Pancreas (tissue), 10 donors: Measurements from ENCODE around the gene CDK6. TPM values are rescaled to one million over a fixed set of nuclear protein-coding genes. Genes with fewer than 3 reads are reported as not detected.

Experiments used
- ATAC-seq, 4 donors: fragments of 200-7000 bp; cut with Tn5 transposase; one replicate each; pipeline versions ENCODE4 v1.8.0 to v1.9.1; 2020; ENCODE audit warnings: mild to moderate bottlenecking in 4 of 4, moderate library complexity in 4 of 4
- DNase-seq, 6 donors: peaks; one replicate each; pipeline ENCODE4 v3.0.0-alpha.2; 2020
- FAIRE-seq: peaks from 2 replicates; lab custom pipeline; 2012; peaks lifted over from hg19 to GRCh38; lab: Jason Lieb, UNC
- H3K27ac ChIP-seq, 4 donors: fragments of 200-600 bp; sonication (generic); 1 replicate in 3 of 4; 2 replicates in 1 of 4; pipeline versions ENCODE4 v1.5.0 to v1.8.0; 2020
- H3K27me3 ChIP-seq, 4 donors: fragments of 200-600 bp; one replicate each; pipeline ENCODE4 v1.8.0; 2021
- H3K36me3 ChIP-seq, 3 donors: fragments of 200-600 bp; sonication (generic) in 1 of 3; one replicate each; pipeline versions ENCODE4 v1.5.0 to v1.8.0; 2020 to 2021
- H3K4me1 ChIP-seq, 3 donors: fragments of 200-600 bp; one replicate each; pipeline ENCODE4 v1.8.0; 2021
- H3K4me3 ChIP-seq, 4 donors: fragments of 200-600 bp; sonication (generic) in 2 of 4; one replicate each; pipeline versions ENCODE4 v1.5.0 to v1.8.0; 2020 to 2021
- H3K9me3 ChIP-seq, 4 donors: fragments of 200-600 bp; one replicate each; pipeline ENCODE4 v1.8.0; 2021
- WGBS, 2 donors: extraction: QIAGEN DNeasy Blood & Tissue Kit; methylation state at CpG; one replicate each; pipeline ENCODE4 v1.1.7; 2013; 5-methylcytosine and 5-hydroxymethylcytosine counted together
- intact Hi-C, 3 donors: fragments of 100-400 bp; cut with DNase I; formaldehyde crosslinking; loops; one replicate each; pipeline versions ENCODE4 v1.11.1 to v1.14.2; 2022
- polyA plus RNA-seq, 2 donors: library from polyadenylated mRNA; stranded (reverse); fragments of 200-250 nt; gene quantifications; one replicate each; pipeline ENCODE4 v1.2.3, GENCODE V29; 2013
- total RNA-seq, 6 donors: library from RNA; stranded (reverse); fragmentation: NEBNext Ultra II Directional in 4 of 6; extraction: Animal tissue kit (Norgen Biotek cat#: 25700) in 4 of 6; gene quantifications; one replicate each; pipeline versions ENCODE4 v1.2.1 to v1.2.4, GENCODE V29; 2021 to 2023
- TF ChIP-seq, protein P1 (sequence below), 4 donors: fragments of 200-600 bp; sonication (generic) in 3 of 4; IDR thresholded peaks; one replicate each; pipeline versions ENCODE4 v1.5.0 to v1.8.0; 2021; ENCODE audit warnings: antibody characterized with exemption in 4 of 4
- donor health status: healthy with polysubstance abuse.
- donor health status: DM: no; HTN: no; CAD: no; lungs with moderate emphysema.
- donor health status: DM: no; HTN: no; CAD: no.
- donor health status: control.
- donor health status: control.
- donor health status: Bipolar disorder and iron deficiency.
- donor health status: DM: yes; HTN: yes; CAD: no.
- donor health status: DM: no; HTN: no; CAD: no.
- donor health status: DM: no; HTN: no; CAD: no.
- donor health status: DM: yes; HTN: yes; CAD: no.

The CDK6 gene
- total and polyA plus RNA-seq, 8 donors, result 2.4 to 33.4 (median 18.7) TPM

DNA sequence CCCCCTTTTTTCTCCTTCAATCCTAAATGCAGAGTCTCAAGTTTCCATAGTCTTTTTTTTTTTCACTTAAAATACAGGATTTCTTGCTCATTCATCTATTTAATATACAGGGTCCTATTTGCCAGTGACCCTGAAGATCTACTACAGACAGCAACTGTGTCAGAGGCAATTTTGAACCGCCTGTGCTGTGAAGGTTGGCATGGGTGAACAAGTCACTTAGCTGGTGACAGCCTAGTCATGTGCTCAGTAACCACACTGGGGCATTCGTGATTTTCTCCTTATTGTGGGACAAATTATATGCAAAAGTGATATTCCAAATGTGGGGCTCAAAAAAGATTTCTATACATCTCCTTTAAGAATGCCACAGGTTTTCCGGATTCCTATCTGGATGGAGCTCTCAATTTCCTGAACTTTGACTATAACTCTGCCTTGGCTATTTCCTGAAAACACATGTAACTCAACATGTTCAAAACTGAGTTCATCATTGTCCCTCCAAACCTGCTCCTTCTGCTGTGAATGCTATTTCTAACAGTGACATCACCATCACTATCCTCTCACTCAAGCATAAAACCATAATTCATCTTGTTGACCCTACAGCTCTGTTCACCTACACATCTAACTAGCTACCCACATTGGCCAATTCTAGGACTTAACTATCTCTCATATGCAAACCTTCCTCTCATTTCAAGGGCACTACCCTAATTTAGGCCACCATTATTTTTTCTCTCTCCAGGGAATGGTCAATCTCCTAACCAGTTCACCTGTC lies 36.7 kb downstream of the CDK6 start:
- intact Hi-C loops, result no loop called here
- Histone ChIP-seq H3K4me1 (peaks cover 16 to 35% (median 24%) of the 10 kb centered on the region in 3 donors), H3K4me3 (no peak overlapping the region), H3K9me3 (no peaks in the 10 kb centered on the region), H3K27ac (peak overlapping the region in 2 of 4 donors; percentile 35 to 52), H3K27me3 (no peaks in the 10 kb centered on the region), H3K36me3 (no peaks in the 10 kb centered on the region)
- no peak for ATAC-seq
- no peak for FAIRE-seq
- WGBS, 2 donors, result 60 to 65% methylated on average over 3 of the region's 3 CpGs
- TF ChIP-seq, protein P1, sequence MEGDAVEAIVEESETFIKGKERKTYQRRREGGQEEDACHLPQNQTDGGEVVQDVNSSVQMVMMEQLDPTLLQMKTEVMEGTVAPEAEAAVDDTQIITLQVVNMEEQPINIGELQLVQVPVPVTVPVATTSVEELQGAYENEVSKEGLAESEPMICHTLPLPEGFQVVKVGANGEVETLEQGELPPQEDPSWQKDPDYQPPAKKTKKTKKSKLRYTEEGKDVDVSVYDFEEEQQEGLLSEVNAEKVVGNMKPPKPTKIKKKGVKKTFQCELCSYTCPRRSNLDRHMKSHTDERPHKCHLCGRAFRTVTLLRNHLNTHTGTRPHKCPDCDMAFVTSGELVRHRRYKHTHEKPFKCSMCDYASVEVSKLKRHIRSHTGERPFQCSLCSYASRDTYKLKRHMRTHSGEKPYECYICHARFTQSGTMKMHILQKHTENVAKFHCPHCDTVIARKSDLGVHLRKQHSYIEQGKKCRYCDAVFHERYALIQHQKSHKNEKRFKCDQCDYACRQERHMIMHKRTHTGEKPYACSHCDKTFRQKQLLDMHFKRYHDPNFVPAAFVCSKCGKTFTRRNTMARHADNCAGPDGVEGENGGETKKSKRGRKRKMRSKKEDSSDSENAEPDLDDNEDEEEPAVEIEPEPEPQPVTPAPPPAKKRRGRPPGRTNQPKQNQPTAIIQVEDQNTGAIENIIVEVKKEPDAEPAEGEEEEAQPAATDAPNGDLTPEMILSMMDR (IDR thresholded peaks at IDR 0.05), result no peak
- DNase-seq, result no peak

- no peak overlapping the region for H3K4me3 ChIP-seq
- peak; percentile 46 to 76 (median 64) for ATAC-seq
- peak overlapping the region in 2 of 4 donors; percentile 35 to 52 for H3K27ac ChIP-seq
- FAIRE-seq, result no peak
- TF ChIP-seq, protein P1 (IDR thresholded peaks at IDR 0.05), result no peak
- DNase-seq, result no peak
- H3K27me3 ChIP-seq, result no peaks in the 10 kb centered on the region
- WGBS, 2 donors, result 29 to 30% methylated on average over 1 of the region's 1 CpG
- H3K4me1 ChIP-seq, result peaks cover 16 to 35% (median 24%) of the 10 kb centered on the region in 3 donors
- no peaks in the 10 kb centered on the region for H3K9me3 ChIP-seq
- intact Hi-C loops, result no loop called here
- no peaks in the 10 kb centered on the region for H3K36me3 ChIP-seq
Observed at GRCh38 chr7:92798517-92799249, 37.7 kb downstream of the CDK6 start.

DNA sequence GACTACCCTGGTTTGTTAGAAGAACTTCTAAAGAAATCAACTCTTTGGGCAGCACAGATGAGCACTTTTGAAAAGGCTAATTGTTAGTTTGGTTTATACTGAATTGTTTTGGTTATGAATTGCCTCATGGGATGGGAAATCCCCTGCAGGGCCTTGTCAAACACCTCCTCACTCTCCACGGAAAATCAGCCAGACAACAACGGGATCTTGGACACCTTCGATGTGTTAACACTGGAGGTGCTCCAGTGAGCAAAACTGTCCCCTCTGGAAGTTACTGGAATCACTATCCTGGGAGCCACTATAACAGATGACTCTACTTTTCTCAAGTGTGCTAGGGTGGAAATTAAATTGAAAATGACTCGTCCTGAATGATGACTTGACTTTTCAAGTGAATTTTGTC lies 38.7 kb downstream of the CDK6 start:
- DNase-seq (no peak), FAIRE-seq (no peak), ATAC-seq (peak in 3 of 4 donors; percentile 45 to 68 (median 64))
- TF ChIP-seq, protein P1 (IDR thresholded peaks at IDR 0.05), result no peak
- intact Hi-C loops, result no loop called here
- 31 to 33% methylated on average over 4 of the region's 4 CpGs for WGBS, 2 donors
- Histone ChIP-seq H3K36me3 (no peaks in the 10 kb centered on the region), H3K27me3 (no peaks in the 10 kb centered on the region), H3K4me1 (peaks cover 16 to 31% (median 21%) of the 10 kb centered on the region in 3 donors), H3K9me3 (no peaks in the 10 kb centered on the region), H3K4me3 (no peak overlapping the region), H3K27ac (peak overlapping the region in 2 of 4 donors; percentile 28 to 35)

- FAIRE-seq (no peak), ATAC-seq (no peak), DNase-seq (no peak)
- H3K9me3 ChIP-seq, result no peaks in the 10 kb centered on the region
- TF ChIP-seq, protein P1 (IDR thresholded peaks at IDR 0.05), result no peak
- peak overlapping the region in 2 of 4 donors; percentile 28 to 35 for H3K27ac ChIP-seq
- intact Hi-C loops, result no loop called here
- H3K4me1 ChIP-seq, result peaks cover 15 to 27% (median 19%) of the 10 kb centered on the region in 3 donors
- 94% methylated on average over 1 of the region's 1 CpG for WGBS, 2 donors
- no peaks in the 10 kb centered on the region for H3K36me3 ChIP-seq
- no peaks in the 10 kb centered on the region for H3K27me3 ChIP-seq
- H3K4me3 ChIP-seq, result no peak overlapping the region
Observed at GRCh38 chr7:92797284-92797683, 39.1 kb downstream of the CDK6 start.
